NAMALWA (cell line): ENCODE measurements around the gene PDE10A.
A peak's percentile ranks its signal among the peaks of the same experiment; 100 is the strongest.
"Not testable (repeated sequence)": the region's sequence is repeated elsewhere in the genome, so short reads cannot be mapped to it uniquely, and the experiment has no call there.

ENCODE experiments used
- DNase-seq: peaks from one replicate; pipeline ENCODE4 v3.0.0-alpha.2; 2015; ENCODE audit warnings: low spot score

Gene PDE10A

GRCh38 chr6:165548450-165548849 is 114.6 kb downstream of the PDE10A start:
- DNase-seq = no peak

GRCh38 chr6:165545806-165546205 is 117.2 kb downstream of the PDE10A start:
- DNase-seq = no peak

DNA sequence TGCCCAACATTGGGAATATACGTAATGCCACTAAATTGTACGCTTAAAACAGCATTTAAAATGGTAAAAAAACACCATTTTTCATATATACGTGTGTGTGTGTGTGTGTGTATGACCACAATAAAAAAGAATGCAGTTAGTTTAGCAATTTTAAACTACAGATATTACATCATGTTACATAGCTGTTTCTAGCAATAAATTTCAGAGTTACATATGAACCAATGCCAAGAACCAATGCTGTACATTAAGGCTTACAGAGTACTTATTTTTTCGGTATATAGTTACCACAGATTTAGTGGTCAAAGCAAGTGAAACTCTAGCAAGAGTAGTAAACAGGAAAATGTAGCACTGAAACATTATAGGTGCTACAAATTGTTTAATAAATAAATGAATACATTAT is 119.3 kb downstream of the PDE10A start:
- DNase-seq = no peak

DNA sequence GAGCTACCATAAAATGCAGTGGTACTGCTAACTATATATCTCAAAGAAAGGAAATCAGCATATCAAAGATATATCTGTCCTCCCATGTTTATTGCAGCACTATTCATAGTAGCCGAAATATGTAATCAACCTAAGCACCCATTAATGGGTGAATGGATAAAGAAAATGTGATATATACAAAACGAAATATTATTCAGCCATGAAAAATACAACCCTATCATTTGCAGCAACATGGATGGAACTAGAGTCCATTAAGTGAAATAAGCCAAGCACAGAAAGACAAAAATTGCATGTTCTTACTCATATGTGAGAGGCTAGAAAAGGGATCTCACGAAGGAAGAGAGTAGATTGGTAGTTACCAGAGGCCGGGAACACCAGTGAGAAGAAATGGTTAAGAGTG is 126.1 kb downstream of the PDE10A start:
- DNase-seq = no peak

- DNase-seq = no peak
Measured at GRCh38 chr6:165519316-165519715, 143.7 kb downstream of the PDE10A start.

GRCh38 chr6:165515963-165516624 is 146.9 kb downstream of the PDE10A start:
- no peak for DNase-seq

GRCh38 chr6:165514621-165515020 is 148.4 kb downstream of the PDE10A start:
- DNase-seq = no peak

DNA sequence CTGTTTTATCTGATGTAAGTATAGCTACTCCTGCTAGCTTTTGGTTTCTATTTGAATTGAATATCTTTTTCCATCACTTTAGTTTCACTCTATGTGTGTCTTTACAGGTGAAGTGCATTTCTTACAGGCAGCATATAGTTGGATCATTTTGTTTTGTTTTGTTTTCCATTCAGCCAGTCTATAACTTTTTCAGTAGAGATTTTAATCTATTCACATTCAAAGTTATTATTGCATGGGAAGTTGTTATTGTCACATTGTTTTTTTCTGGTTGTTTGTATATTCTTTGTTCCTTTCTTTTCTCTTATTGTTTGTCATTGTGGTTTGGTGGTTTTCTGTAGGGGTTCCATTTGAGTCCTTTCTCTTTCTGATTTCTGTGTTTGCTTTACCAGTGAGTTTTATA is 151.2 kb downstream of the PDE10A start:
- DNase-seq = no peak

DNA sequence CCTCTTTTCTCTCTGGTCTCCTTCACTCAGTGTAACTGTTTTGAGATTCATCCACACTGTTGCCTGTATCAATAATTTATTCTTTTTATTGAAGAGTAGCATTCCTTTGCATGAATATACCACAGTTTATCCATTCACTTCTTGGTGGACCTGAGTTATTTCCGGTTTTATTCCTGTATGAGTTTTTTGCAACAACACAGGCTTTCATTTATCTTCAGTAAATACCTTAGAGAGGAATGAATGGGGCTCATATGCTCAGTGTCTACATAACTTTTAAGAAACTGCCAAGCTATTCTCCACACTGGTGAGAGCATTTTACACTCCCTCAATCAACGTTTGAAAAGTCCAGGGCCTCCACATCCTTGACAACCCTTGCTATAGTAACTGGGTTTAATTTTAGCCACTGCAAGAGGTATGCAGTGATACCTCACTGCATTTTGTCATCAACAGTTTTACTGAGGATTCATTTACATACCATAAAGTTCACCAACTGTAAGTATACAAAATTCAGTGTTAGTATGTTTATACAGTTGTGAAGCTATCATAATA is 154.6 kb downstream of the PDE10A start:
- no peak for DNase-seq

- no peak for DNase-seq
Measured at GRCh38 chr6:165506657-165507056, 156.4 kb downstream of the PDE10A start.

DNA sequence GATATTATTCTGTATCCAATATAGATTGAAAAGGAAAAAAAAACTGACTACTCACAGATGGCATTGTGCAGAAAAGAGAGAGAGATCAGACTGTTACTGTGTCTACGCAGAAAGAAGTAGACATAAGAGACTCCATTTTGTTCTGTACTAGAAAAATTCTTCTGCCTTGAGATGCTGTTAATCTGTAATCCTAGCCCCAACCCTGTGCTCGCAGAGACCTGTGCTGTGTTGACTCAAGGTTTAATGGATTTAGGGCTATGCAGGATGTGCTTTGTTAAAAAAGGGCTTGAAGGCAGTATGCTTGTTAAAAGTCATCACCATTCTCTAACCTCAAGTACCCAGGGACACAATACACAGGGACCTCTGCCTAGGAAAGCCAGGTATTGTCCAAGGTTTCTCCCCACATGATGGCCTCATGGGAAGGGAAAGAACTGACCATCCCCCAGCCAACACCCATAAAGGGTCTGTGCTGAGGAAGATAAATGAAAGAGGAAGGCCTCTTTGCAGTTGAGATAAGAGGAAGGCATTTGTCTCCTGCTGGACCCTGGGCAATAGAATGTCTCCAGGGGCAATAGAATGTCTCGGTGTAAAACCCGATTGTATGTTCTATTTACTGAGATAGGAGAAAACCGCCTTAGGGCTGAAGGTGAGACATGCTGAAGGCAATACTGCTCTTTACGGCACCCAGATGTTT is 162.7 kb downstream of the PDE10A start:
- DNase-seq = not testable (repeated sequence)

DNA sequence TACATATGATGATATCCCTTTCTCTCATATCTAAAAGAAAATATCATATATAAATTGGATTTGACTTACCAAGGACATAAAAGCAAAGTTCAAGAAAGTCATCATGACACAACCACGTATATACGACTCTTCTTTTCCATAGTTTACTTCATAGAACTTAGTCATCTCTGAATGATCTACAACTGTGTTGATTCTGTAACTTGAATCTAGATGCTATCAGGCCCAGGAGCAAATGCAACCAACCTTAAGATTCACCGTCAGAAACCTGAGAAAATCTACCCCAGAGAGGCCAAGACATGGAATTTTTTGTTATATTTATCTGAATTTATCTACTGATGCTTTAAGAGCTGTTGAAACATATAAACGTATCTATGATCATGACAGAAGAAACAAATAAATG is 165.6 kb downstream of the PDE10A start:
- DNase-seq = no peak

GRCh38 chr6:165488624-165489295 is 174.3 kb downstream of the PDE10A start:
- DNase-seq = peak; percentile 1

GRCh38 chr6:165487950-165488349 is 175.1 kb downstream of the PDE10A start:
- no peak for DNase-seq

DNA sequence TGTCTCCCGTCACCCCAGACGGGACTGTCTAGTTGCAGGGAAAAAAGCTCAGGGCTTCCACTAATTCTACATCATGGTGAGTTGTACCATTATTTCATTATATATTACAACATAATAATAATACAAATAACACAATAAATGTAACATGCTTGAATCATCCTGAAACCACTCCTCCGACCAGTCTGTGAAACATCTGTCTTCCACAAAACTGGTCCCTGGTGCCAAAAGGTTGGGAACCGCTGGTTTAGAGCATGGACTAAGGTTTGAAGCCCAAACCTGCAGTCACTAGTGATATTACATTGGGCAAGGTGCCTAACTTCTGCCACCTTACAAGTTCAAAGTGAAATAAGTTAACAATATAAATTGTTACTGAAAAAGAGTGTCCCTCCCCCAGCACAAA is 175.7 kb downstream of the PDE10A start:
- DNase-seq = no peak

DNA sequence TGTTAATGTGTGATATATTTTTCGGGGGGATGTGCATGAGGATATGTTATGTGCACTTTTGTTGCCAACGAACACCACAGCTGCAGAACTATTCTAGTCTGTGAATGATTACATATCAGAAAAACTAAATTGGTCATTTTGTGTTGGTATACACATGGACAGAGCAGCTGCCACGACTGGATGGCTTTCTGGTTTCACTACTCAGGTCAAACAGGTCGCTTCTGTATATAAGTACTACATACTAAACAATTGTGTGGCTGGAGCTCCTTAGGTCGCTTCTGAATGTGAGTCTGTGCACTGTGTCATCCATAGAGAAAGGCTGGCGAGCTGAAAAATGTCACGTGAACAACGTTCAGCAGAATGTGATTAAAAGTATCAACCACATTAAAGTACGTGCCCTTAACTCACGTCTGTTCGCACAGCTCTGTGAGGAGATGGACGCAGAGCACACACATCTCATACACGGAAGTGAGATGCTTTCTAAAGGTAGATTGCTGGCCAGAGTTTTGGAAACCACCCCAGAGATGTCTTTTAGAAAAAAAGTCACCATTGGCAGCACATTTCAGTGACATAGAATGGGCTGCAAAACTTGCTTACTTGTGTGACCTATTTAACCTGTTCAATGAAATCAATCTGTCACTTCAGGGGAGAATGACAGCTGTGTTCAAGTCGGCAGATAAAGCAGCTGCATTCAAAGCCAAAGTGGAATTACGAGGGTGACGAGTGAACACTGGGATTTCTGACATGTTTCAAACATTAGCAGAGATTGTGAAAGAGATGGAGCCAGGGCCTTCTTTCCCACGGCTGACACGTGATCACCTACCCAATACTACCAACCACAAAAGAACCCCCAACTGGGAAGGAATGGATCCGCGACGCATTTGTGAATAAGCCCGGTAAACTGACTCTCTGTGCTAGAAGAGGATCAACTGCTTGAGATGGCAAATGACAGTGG is 176.6 kb downstream of the PDE10A start:
- DNase-seq = no peak

DNA sequence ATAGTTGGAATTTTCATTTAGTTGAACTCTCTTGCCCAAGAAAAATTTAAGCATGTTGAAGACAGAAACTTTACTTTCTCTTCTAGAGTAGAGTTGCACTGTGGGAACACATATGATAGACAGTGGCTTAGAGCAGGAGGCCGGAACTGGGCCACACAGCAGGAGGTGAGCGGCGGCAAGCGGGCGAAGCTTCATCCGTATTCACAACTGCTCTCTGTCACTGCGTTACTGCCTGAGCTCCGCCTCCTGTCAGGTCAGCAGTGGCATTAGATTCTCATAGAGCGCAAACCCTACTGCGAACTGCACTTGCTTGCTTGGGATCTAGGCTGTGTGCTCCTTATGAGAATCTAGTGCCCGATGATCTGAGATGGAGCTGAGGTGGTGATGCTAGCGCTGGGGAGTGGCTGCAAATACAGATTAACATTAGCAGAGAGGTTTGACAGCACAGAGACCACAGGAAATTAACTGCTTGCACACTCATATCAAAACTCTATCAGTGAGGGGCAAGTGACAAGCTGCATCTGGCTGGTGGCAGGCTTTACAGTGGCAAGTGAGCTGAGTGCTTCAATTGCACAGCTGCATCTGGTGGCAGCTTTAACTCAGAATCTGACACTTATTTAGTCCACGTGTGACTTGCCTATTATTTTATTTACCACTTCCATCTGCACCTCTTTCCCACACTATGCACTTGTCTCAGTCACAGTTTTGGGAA is 178.7 kb downstream of the PDE10A start:
- no peak for DNase-seq

GRCh38 chr6:165481921-165482320 is 181.1 kb downstream of the PDE10A start:
- DNase-seq = no peak

DNA sequence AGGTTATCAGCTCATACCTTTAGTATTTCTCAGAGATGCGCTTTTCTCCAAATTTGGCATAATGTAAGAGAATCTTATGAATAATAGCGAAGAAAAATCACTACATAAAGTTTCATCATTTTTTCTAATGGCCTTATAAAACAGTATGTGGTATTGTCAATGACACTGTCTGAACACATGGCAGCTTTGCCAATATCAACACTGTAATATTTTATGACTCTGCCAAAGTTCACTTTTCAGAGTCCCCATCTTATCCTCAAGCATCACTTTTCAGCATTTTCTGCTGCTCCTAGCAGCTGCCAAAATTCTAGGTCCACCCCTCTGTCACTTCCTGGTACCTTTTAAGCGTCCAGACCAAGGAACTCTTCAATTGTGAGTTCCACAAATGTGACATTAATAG is 182.1 kb downstream of the PDE10A start:
- no peak for DNase-seq

- no peak for DNase-seq
Measured at GRCh38 chr6:165478581-165478980, 184.5 kb downstream of the PDE10A start.

DNA sequence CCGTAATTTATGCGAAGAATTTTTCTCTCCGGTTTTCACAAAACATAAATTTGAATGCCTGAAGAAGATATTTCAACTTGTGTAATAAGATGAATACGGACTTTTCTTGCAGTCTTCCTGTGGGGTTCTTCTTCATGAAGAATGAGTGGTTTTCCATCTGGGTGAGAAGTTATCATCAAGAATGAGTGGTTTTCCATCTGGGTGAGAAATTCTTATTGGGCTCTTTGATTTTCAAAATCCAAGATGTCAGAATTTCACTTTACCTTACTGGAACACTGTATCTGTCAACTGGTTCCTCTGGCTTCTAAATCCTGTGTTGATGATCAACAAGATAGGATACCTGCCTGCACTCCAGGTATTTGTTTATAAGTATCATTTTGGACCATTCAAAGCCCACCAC is 193.6 kb downstream of the PDE10A start:
- DNase-seq = no peak
